H4 (cell line): Measurements from ENCODE around the gene PAQR8. TPM values are rescaled to one million over a fixed set of nuclear protein-coding genes. Genes with fewer than 3 reads are reported as not detected.
"Not testable (repeated sequence)": the region's sequence is repeated elsewhere in the genome, so short reads cannot be mapped to it uniquely, and the experiment has no call there.

Source experiments
- DNase-seq: peaks from one replicate; pipeline ENCODE4 v3.0.0-alpha.2; 2015; ENCODE audit warnings: low spot score
- total RNA-seq: library from RNA; depleted of rRNA; stranded (reverse); fragments of >200 nt; shearing (Covaris generic); gene quantifications from 2 replicates; pipeline ENCODE4 v1.2.3, GENCODE V29; 2014

PAQR8 gene
- total RNA-seq, 1 experiment from 2014 or later, result 3.8 TPM

GRCh38 chr6:52376763-52377162, 14.8 kb downstream of the PAQR8 start:
- DNase-seq, result no peak

GRCh38 chr6:52377538-52378221, 15.7 kb downstream of the PAQR8 start:
- no peak for DNase-seq

- DNase-seq, result no peak
These were observed 19.3 kb downstream of the PAQR8 start for GRCh38 chr6:52381249-52381648.

GRCh38 chr6:52384145-52384766, 22.3 kb downstream of the PAQR8 start:
- DNase-seq, result no peak

- DNase-seq, result no peak
These were observed 23.1 kb downstream of the PAQR8 start for GRCh38 chr6:52385074-52385473.

GRCh38 chr6:52388119-52388518, 26.2 kb downstream of the PAQR8 start:
- not testable (repeated sequence) for DNase-seq

- DNase-seq, result no peak
These were observed 26.8 kb downstream of the PAQR8 start for GRCh38 chr6:52388790-52389189.

- no peak for DNase-seq
These were observed 27.3 kb downstream of the PAQR8 start for GRCh38 chr6:52389264-52389625.

- peak; percentile 53 for DNase-seq
These were observed 27.8 kb downstream of the PAQR8 start for GRCh38 chr6:52389626-52390360.

GRCh38 chr6:52390361-52390727, 28.4 kb downstream of the PAQR8 start:
- peak; percentile 87 for DNase-seq

- DNase-seq, result no peak
These were observed 29.6 kb downstream of the PAQR8 start for GRCh38 chr6:52391599-52391998.

- no peak for DNase-seq
These were observed 31.0 kb downstream of the PAQR8 start for GRCh38 chr6:52392944-52393343.

GRCh38 chr6:52393780-52394179, 31.8 kb downstream of the PAQR8 start:
- DNase-seq, result no peak

- no peak for DNase-seq
These were observed 32.3 kb downstream of the PAQR8 start for GRCh38 chr6:52394251-52394666.

- DNase-seq, result no peak
These were observed 34.0 kb downstream of the PAQR8 start for GRCh38 chr6:52395969-52396368.

- DNase-seq, result peak; percentile 63
These were observed 37.8 kb downstream of the PAQR8 start for GRCh38 chr6:52399511-52400312.

- no peak for DNase-seq
These were observed 38.5 kb downstream of the PAQR8 start for GRCh38 chr6:52400313-52401041.

- DNase-seq, result no peak
These were observed 41.1 kb downstream of the PAQR8 start for GRCh38 chr6:52403086-52403485.

GRCh38 chr6:52403627-52404026, 41.7 kb downstream of the PAQR8 start:
- DNase-seq, result peak; percentile 27

- no peak for DNase-seq
These were observed 43.3 kb downstream of the PAQR8 start for GRCh38 chr6:52405243-52405642.

- peak; percentile 85 for DNase-seq
These were observed 45.5 kb downstream of the PAQR8 start for GRCh38 chr6:52407467-52407866.

GRCh38 chr6:52409499-52409898, 47.5 kb downstream of the PAQR8 start:
- DNase-seq, result no peak
